ENCODE results near the gene DSG3. TPM values are rescaled to one million over a fixed set of nuclear protein-coding genes. Genes with fewer than 3 reads are reported as not detected.
A peak's percentile ranks its signal among the peaks of the same experiment; 100 is the strongest.
"Not testable (repeated sequence)": the region's sequence is repeated elsewhere in the genome, so short reads cannot be mapped to it uniquely, and the experiment has no call there.

DSG3 gene
- total RNA-seq, 4 donors from 2014 or later = 0.27 to 34.1 (median 1.5) TPM

DNA sequence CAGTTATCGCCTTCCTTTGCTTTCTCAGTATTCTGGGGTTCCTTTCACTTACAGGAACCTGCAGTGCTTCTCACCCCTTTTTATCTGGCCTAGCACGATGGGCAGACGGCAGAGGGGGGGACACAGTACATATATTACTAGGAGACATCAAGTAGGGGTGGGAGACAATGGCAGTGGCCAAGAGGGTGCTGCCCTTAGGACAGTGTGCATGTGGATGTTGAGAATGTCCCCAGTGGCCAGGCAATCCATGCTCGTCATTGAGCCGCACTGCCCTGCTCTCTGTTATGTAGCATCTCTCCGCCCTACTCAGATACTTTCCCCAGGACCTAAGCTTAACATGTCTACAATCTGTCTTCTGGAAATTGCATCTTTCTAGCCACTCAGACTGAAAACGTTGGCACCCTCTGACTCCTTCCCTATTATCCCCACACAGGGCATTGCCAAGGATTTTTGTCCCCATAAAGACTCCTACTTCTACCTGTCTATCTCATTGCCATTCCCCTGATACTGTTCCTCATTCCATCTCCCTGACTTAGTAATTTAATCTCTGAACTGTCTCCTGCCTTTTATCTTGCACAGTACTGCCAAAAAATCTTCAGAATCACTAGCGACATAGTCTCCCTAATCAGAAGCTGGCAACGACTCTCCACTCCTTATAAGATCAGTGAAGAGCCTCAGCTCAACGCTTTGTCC lies 57.1 kb downstream of the DSG3 start:
- H3K36me3 ChIP-seq = no peaks in the 10 kb centered on the region
- H3K27ac ChIP-seq = no peak overlapping the region
- H3K27me3 ChIP-seq = peaks cover 19% of the 10 kb centered on the region
- no peak overlapping the region for H3K4me3 ChIP-seq
- H3K9me3 ChIP-seq = no peaks in the 10 kb centered on the region
- TF ChIP-seq POLR2AphosphoS5 (IDR thresholded peaks at IDR 0.05) = no peak
- no peak for TF ChIP-seq POLR2A (IDR thresholded peaks at IDR 0.05)
- no peak for TF ChIP-seq EP300 (IDR thresholded peaks at IDR 0.05)
- ATAC-seq = no peak
- H3K4me1 ChIP-seq = no peaks in the 10 kb centered on the region
- 78 to 87% methylated on average over 7 to 8 of the region's 10 CpGs for WGBS, 2 donors (ENCODE audit: low coverage in 1 of 2)

DNA sequence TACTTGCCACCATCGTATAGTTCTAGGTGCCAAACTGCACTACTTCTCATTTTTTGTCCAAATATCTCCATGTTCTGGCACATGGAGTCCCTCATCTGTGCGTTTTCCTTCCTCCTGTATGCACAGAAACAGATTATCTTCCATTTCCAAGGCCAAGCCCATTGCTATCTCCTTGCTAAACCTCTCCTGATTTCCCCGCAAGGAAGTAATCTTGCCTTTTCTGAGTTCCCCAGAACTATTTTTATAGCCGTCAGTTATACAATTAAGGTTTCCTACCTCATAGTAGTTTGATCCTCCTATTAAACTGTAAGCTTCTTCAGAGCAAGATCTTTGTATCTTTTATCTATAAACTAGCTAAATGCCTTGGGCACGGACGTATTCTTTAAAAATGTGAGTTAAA lies 57.6 kb downstream of the DSG3 start:
- WGBS, 2 donors (ENCODE audit: low coverage in 1 of 2) = 65 to 92% methylated on average over 6 of the region's 6 CpGs
- ATAC-seq = no peak
- no peak for TF ChIP-seq EP300 (IDR thresholded peaks at IDR 0.05)
- no peak for TF ChIP-seq POLR2A (IDR thresholded peaks at IDR 0.05)
- TF ChIP-seq, protein P1, sequence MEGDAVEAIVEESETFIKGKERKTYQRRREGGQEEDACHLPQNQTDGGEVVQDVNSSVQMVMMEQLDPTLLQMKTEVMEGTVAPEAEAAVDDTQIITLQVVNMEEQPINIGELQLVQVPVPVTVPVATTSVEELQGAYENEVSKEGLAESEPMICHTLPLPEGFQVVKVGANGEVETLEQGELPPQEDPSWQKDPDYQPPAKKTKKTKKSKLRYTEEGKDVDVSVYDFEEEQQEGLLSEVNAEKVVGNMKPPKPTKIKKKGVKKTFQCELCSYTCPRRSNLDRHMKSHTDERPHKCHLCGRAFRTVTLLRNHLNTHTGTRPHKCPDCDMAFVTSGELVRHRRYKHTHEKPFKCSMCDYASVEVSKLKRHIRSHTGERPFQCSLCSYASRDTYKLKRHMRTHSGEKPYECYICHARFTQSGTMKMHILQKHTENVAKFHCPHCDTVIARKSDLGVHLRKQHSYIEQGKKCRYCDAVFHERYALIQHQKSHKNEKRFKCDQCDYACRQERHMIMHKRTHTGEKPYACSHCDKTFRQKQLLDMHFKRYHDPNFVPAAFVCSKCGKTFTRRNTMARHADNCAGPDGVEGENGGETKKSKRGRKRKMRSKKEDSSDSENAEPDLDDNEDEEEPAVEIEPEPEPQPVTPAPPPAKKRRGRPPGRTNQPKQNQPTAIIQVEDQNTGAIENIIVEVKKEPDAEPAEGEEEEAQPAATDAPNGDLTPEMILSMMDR (IDR thresholded peaks at IDR 0.05) = no peak
- TF ChIP-seq POLR2AphosphoS5 (IDR thresholded peaks at IDR 0.05) = no peak
- Histone ChIP-seq H3K36me3 (no peaks in the 10 kb centered on the region), H3K27me3 (peaks cover 14% of the 10 kb centered on the region), H3K4me3 (no peak overlapping the region), H3K4me1 (no peaks in the 10 kb centered on the region), H3K9me3 (no peaks in the 10 kb centered on the region), H3K27ac (no peak overlapping the region)

DNA sequence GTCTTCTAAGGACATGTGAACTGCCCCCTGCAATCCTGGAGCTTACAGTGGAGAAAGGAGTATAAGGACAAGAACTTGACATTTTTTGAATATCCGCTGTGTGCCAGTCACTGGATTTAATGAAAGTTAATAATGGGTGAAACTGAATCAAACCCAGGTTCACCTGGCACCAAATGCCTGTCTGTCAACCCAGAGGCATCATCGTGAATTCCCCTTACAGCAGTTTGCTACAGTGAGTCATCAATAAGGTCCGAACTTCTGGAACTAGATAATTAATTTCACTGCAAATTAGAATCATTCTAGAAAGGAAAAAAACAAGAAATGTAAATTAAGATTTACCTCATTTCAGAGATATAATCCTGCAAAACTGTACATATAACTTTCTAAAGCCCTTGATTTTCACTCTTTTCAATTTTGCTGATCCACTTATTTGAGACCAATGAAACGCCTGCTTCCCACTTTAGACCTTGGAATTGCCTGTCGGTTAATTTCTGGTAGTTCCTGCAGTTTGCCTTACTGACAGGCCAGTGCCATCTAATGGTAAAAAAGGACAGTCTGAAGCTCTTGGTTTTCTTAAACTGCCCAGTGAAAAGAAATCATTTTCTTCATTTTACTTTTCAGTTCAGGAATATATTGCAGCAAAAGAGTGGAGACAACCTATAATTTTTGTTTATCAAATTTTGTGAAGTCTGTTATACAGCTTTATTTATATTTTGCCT lies 58.6 kb downstream of the DSG3 start:
- Histone ChIP-seq H3K9me3 (no peaks in the 10 kb centered on the region), H3K4me1 (no peaks in the 10 kb centered on the region), H3K36me3 (no peaks in the 10 kb centered on the region), H3K27ac (no peak overlapping the region), H3K4me3 (no peak overlapping the region), H3K27me3 (peaks cover 10% of the 10 kb centered on the region)
- no peak for ATAC-seq
- 66 to 69% methylated on average over 5 of the region's 5 CpGs for WGBS, 2 donors (ENCODE audit: low coverage in 1 of 2)
- TF ChIP-seq POLR2A (IDR thresholded peaks at IDR 0.05) = no peak
- TF ChIP-seq POLR2AphosphoS5 (IDR thresholded peaks at IDR 0.05) = no peak
- TF ChIP-seq, protein P1 (IDR thresholded peaks at IDR 0.05) = peak in 1 of 4 experiments; percentile 10

DNA sequence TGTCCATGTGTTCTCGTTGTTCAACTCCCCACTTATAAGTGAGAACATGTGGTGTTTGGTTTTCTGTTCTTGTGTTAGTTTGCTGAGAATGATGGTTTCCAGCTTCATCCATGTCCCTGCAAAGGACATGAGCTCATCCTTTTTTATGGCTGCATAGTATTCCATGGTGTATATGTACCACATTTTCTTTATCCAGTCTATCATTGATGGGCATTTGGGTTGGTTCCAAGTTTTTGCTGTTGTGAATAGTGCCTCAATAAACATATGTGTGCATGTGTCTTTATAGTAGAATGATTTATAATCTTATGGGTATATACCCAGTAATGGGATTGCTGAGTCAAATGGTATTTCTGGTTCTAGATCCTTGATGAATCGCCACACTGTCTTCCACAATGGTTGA lies 59.6 kb downstream of the DSG3 start:
- not testable (repeated sequence) for H3K9me3 ChIP-seq, H3K27ac ChIP-seq, H3K36me3 ChIP-seq, H3K4me1 ChIP-seq, ATAC-seq, H3K27me3 ChIP-seq, H3K4me3 ChIP-seq
- 95 to 100% methylated on average over 1 to 2 of the region's 2 CpGs for WGBS, 2 donors (ENCODE audit: low coverage in 1 of 2)

DNA sequence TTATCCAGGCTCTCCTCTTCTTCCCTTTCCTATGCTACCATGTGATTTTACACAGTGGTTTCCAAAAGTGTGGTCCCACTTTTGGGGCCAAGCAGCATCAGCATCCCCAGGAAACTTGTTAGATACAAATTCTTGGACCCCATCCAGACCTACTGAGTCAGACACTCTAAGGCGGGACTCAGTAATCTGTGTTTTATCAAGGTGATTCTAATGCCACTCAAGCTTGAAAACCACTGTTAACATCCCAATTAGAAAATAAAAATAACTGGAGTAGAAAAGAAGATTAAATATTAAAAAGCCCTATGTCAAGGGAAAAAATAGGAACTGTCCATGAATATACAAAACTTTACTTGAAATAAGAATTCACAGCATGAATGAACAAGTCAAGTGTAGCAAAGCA lies 61.2 kb downstream of the DSG3 start:
- Histone ChIP-seq H3K4me1 (no peaks in the 10 kb centered on the region), H3K27ac (no peak overlapping the region), H3K27me3 (no peaks in the 10 kb centered on the region), H3K36me3 (no peaks in the 10 kb centered on the region), H3K9me3 (no peaks in the 10 kb centered on the region), H3K4me3 (no peak overlapping the region)
- 50% methylated on average over 1 of the region's 1 CpG; no CpG with 5 or more reads in 1 of the 2 donors for WGBS, 2 donors (ENCODE audit: low coverage in 1 of 2)
- no peak for TF ChIP-seq POLR2AphosphoS5 (IDR thresholded peaks at IDR 0.05)
- TF ChIP-seq, protein P1 (IDR thresholded peaks at IDR 0.05) = no peak
- TF ChIP-seq EP300 (IDR thresholded peaks at IDR 0.05) = no peak
- TF ChIP-seq POLR2A (IDR thresholded peaks at IDR 0.05) = no peak
- ATAC-seq = no peak

DNA sequence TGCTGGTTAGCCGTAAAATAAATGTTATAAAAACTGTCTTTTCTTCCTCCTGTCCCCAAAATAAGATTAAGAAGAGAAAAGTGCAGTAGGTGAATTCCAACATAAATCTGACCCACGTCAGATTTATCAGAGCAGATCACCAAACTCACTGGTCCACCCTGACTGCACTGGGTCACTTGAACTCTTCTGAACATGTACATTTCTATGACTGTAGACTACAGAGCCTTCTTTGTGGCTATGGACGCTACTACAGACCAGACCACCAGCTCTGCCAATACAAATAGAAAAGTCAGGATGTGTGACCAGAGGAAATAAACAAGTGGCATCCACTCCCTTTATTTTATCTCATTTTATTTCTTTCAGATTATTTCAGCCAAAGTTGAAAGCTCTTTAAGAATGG lies 62.0 kb downstream of the DSG3 start:
- ATAC-seq = no peak
- H3K4me1 ChIP-seq = no peaks in the 10 kb centered on the region
- TF ChIP-seq EP300 (IDR thresholded peaks at IDR 0.05) = no peak
- TF ChIP-seq POLR2AphosphoS5 (IDR thresholded peaks at IDR 0.05) = no peak
- TF ChIP-seq POLR2A (IDR thresholded peaks at IDR 0.05) = no peak
- TF ChIP-seq, protein P1 (IDR thresholded peaks at IDR 0.05) = no peak
- H3K27ac ChIP-seq = no peak overlapping the region
- no peaks in the 10 kb centered on the region for H3K36me3 ChIP-seq
- no peaks in the 10 kb centered on the region for H3K27me3 ChIP-seq
- WGBS, 2 donors (ENCODE audit: low coverage in 1 of 2) = 78 to 93% methylated on average over 1 to 3 of the region's 3 CpGs
- H3K4me3 ChIP-seq = no peak overlapping the region
- no peaks in the 10 kb centered on the region for H3K9me3 ChIP-seq

Data from gastroesophageal sphincter (tissue), 4 donors.